Activated T-helper 2 cell treated with anti-CD3 and anti-CD28 coated beads, Interferon-gamma antibody, Interleukin-2, Interleukin-4, amounts not matched to agents 10 μg/mL and 5 μg/mL and 100 μg/mL, durations not matched to agents 14 hours and 24 hours and 36 hours (primary cell): ENCODE measurements around the gene PSTPIP2. TPM values are rescaled to one million over a fixed set of nuclear protein-coding genes. Genes with fewer than 3 reads are reported as not detected.

ENCODE experiments used
- DNase-seq: peaks from one replicate; pipeline ENCODE4 v3.0.0; 2021; ENCODE audit warnings: low spot score
- H3K27ac Mint-ChIP-seq: one replicate; pipeline ENCODE4 v1.8.0; 2021; ENCODE audit warnings: mixed read lengths
- H3K27me3 Mint-ChIP-seq: one replicate; pipeline ENCODE4 v1.8.0; 2021; ENCODE audit warnings: low read depth, mixed read lengths
- H3K36me3 Mint-ChIP-seq: one replicate; pipeline ENCODE4 v1.8.0; 2021; ENCODE audit warnings: low read depth, mixed read lengths
- H3K4me1 Mint-ChIP-seq: one replicate; pipeline ENCODE4 v1.8.0; 2021; ENCODE audit warnings: low read depth, mixed read lengths
- H3K4me3 Mint-ChIP-seq: one replicate; pipeline ENCODE4 v1.8.0; 2021; ENCODE audit warnings: low read depth, mild to moderate bottlenecking, moderate library complexity, mixed read lengths
- H3K9me3 Mint-ChIP-seq: one replicate; pipeline ENCODE4 v1.8.0; 2021; ENCODE audit warnings: mixed read lengths
- intact Hi-C: fragments of 100-400 bp; cut with micrococcal nuclease; formaldehyde crosslinking; loops from one replicate; pipeline ENCODE4 v1.15.1; 2023
- total RNA-seq: library from RNA; stranded (reverse); gene quantifications from 2 replicates; pipeline ENCODE4 v1.2.3, GENCODE V29; 2022

The PSTPIP2 gene
- total RNA-seq, 1 donor from 2014 or later, result 39.0 TPM

DNA sequence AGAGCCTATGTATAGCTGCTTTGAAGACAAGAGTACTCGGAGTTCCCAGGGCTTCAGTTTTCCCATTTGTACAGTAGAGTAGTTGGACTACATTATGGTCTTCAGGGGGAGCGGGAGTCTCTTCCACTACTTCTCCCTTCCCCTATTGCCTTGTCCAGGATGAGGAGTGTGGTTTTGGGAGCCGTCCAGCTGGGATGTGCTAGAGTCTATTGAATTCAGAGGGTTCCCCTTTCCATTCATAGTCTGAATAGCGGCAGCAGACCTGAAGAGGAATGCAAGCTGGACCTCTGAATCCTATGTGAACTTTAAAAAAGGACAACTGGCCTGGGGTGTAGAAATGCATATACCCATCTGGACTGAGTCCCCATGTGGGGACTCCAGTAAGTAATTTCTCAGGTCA is 61.4 kb downstream of the PSTPIP2 start:
- no peak overlapping the region for H3K27ac Mint-ChIP-seq
- intact Hi-C loops, result loop anchor here (5.0 kb wide), 2 partner anchors 42 to 343 kb away; no protein-coding TSS in a partner anchor
- DNase-seq, result no peak

DNA sequence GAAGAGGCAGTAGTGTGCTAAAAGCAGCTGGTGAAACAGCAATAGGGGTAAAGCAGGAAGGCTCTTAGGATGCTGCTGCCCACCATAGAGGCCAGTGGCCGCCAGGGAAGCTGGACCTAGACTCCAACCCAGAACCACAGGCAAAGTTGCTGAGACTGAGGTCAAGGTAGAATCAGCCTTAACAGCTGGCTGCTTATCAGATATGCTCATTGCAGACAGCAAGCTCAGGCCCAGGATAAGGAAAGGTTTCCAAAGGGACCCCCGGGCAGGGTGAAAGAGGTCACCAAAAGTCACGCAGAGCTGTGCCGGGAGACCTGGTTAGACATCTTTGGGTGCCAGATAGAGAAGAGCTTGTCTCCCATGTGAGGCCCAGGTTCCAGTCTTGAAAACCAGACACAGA is 62.0 kb downstream of the PSTPIP2 start:
- H3K36me3 Mint-ChIP-seq, result peaks cover 42% of the 10 kb centered on the region
- no peaks in the 10 kb centered on the region for H3K9me3 Mint-ChIP-seq
- intact Hi-C loops, result loop anchor here (5.0 kb wide), 2 partner anchors 42 to 343 kb away; no protein-coding TSS in a partner anchor
- no peak overlapping the region for H3K27ac Mint-ChIP-seq
- H3K27me3 Mint-ChIP-seq, result no peaks in the 10 kb centered on the region
- no peak overlapping the region for H3K4me3 Mint-ChIP-seq
- DNase-seq, result no peak
- H3K4me1 Mint-ChIP-seq, result peaks cover 16% of the 10 kb centered on the region

More for the DNA sequence above, 61.4 kb downstream of the PSTPIP2 start:
- H3K9me3 Mint-ChIP-seq, result no peaks in the 10 kb centered on the region
- H3K4me1 Mint-ChIP-seq, result peaks cover 18% of the 10 kb centered on the region
- no peaks in the 10 kb centered on the region for H3K27me3 Mint-ChIP-seq
- peaks cover 45% of the 10 kb centered on the region for H3K36me3 Mint-ChIP-seq
- no peak overlapping the region for H3K4me3 Mint-ChIP-seq

DNA sequence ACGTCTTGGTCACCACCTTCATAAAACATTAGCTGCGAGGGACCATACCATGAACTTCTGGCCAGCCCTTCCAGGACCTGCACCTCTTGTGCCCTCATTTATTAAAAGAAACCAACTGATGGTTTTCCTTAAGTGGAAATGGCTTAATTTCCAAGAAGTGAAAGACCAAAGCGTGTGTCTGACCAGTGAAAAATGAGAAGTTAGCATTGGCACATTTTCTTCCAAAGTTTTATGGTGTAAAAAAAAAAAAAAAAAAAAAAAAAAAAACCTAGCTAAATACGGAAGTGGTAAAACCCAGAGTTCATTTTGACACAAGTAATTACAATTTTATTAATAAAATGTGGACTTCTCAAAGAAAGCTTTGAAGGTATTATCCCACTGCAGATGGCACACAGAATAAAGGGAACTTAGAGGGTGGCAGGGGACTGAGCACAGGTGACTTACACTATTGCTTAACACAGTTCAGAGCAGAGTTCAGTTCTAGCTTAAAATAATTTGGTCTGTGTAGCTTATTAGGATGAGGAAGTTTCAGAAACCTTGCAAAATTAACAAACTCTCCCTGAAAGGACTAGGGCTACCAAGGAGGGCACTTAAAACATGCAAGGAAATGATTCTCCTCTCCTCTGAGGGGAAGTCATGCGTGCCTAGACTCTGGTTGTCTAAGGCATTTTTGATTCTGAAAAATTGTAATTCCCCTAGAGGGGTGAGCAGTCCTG is 62.8 kb downstream of the PSTPIP2 start:
- no peak overlapping the region for H3K4me3 Mint-ChIP-seq
- intact Hi-C loops, result no loop called here
- peaks cover 11% of the 10 kb centered on the region for H3K4me1 Mint-ChIP-seq
- no peaks in the 10 kb centered on the region for H3K9me3 Mint-ChIP-seq
- H3K27ac Mint-ChIP-seq, result no peak overlapping the region
- peaks cover 44% of the 10 kb centered on the region for H3K36me3 Mint-ChIP-seq
- no peaks in the 10 kb centered on the region for H3K27me3 Mint-ChIP-seq
- DNase-seq, result no peak

DNA sequence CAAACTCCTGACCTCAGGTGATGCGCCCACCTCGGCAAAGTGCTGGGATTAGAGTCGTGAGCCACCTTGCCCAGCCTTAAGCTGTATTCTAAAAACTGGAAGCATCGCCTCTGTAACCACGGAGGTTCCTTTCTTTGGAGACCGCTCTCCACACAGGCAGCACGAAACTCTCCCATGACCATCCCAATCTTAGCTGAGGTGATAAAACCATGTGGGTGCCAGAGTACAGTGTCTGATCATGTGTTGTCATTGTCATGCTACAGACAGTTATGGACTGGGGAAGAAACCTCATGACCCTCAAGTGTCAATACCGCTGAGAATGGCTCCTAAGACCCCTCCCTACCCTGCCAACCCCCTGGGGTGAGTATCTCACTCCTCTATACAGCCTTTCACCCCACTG is 63.5 kb downstream of the PSTPIP2 start:
- Mint-ChIP-seq H3K4me1 (peaks cover 5% of the 10 kb centered on the region), H3K27ac (no peak overlapping the region), H3K27me3 (no peaks in the 10 kb centered on the region), H3K36me3 (peaks cover 44% of the 10 kb centered on the region), H3K9me3 (no peaks in the 10 kb centered on the region), H3K4me3 (no peak overlapping the region)
- intact Hi-C loops, result no loop called here
- DNase-seq, result no peak

DNA sequence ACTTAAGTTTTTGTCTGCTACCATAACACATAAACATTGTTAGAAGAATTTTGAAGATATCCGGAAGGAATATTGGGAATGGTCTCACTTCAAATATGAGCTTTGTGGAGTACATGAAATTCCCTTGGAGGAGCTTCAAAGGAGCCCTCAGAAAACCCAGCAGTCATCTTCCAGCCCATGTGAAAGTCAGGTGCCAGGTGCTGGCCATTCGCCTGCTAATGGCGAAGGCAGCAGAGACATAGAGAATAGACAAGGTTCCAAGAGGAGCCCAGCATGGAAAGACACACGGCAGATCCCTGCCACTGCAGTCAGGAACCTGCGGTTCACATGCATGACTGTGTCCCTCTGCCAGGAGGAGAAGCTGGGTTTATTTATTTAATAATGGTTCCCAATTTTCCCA is 64.9 kb downstream of the PSTPIP2 start:
- Mint-ChIP-seq H3K27ac (no peak overlapping the region), H3K4me3 (no peak overlapping the region), H3K9me3 (peaks cover 9% of the 10 kb centered on the region), H3K4me1 (peaks cover 1% of the 10 kb centered on the region), H3K36me3 (peaks cover 55% of the 10 kb centered on the region), H3K27me3 (no peaks in the 10 kb centered on the region)
- intact Hi-C loops, result no loop called here
- DNase-seq, result no peak

DNA sequence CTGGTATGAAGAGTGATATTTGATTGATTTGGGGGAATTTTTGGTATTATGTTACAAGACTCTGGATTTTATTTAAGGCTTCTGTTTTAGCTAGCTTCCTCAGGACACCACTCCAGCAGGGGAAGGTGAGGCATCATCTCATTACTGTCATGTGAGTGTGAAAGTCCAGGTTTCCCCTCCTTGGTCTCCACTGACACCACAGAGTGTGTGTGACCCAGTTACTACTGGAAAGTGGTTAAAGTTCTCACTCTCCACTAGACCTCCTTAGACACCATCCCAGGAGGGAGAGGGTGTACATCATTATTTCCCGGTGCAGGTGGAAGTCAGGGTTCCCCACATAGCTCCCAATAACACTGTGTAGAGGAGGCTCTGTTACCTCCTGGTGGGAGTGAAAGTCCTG is 69.1 kb downstream of the PSTPIP2 start:
- no peak overlapping the region for H3K27ac Mint-ChIP-seq
- H3K4me1 Mint-ChIP-seq, result peaks cover 32% of the 10 kb centered on the region
- peaks cover 45% of the 10 kb centered on the region for H3K36me3 Mint-ChIP-seq
- H3K27me3 Mint-ChIP-seq, result no peaks in the 10 kb centered on the region
- H3K4me3 Mint-ChIP-seq, result no peak overlapping the region
- no peak for DNase-seq
- H3K9me3 Mint-ChIP-seq, result peaks cover 18% of the 10 kb centered on the region
- intact Hi-C loops, result no loop called here

DNA sequence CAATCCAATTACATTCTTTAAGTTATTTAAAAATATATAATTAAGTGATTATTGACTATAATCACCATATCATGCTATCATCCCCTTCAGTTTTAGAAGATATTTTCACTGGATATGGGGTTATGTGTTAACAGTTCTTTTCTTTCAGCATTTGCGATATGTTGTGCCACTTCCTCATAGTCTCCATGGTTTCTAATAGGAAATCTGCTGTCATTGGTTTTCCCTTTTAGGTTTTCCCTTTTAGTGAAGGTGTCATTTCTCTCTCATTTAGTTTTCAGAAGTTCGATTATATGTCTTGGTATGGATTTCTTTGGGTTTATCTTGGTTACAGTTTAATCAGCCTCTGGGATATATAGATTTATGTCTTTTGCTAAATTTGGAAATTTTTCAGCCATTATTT is 70.2 kb downstream of the PSTPIP2 start:
- Mint-ChIP-seq H3K9me3 (peaks cover 18% of the 10 kb centered on the region), H3K36me3 (peaks cover 45% of the 10 kb centered on the region), H3K4me1 (peaks cover 38% of the 10 kb centered on the region), H3K27ac (no peak overlapping the region), H3K27me3 (no peaks in the 10 kb centered on the region), H3K4me3 (no peak overlapping the region)
- DNase-seq, result no peak
- intact Hi-C loops, result no loop called here

DNA sequence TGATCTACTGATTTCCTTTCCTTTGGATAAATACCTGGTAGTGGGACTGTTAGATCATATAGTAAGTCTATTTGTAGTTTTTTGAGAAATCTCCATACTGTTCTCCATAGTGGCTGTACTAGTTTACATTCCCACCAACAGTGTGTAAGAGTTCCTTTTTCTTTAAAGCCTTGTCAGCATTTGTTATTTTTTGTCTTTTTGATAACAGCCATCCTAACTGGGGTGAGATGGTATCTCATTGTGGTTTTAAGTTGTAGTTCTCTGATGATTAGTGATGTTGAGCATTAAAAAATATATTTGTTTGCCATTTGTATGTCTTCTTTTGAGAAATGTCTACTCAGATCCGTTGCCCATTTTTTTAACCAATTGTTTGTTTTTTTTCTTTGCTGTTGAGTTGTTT is 71.0 kb downstream of the PSTPIP2 start:
- H3K27me3 Mint-ChIP-seq, result no peaks in the 10 kb centered on the region

DNA sequence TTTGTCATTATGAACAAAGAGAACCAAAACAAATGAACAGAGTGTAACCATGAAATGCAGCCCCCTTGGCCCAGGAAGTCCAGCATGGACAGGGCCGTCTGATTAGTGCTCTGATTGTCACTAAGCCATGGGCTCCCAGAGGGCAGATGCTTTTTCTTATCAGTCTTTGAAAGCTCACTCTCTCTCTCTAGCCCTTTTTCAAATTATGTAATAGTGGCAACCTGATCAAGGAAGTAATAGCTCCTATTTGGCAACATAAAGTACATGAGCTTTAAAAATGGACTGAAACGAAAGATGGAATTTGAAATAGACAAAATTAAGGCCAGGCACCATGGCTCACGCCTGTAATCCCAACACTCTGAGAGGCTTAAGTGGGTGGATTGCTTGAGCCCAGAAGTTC is 72.5 kb downstream of the PSTPIP2 start:
- Mint-ChIP-seq H3K27me3 (no peaks in the 10 kb centered on the region), H3K36me3 (peaks cover 48% of the 10 kb centered on the region), H3K9me3 (peaks cover 18% of the 10 kb centered on the region), H3K4me1 (peaks cover 41% of the 10 kb centered on the region), H3K27ac (no peak overlapping the region), H3K4me3 (no peak overlapping the region)
- DNase-seq, result no peak
- intact Hi-C loops, result loop anchor here (2.0 to 5.0 kb wide), 3 partner anchors 23 to 313 kb away; no protein-coding TSS in a partner anchor

More for the DNA sequence above, 71.0 kb downstream of the PSTPIP2 start:
- peaks cover 18% of the 10 kb centered on the region for H3K9me3 Mint-ChIP-seq
- H3K4me3 Mint-ChIP-seq, result no peak overlapping the region
- H3K27ac Mint-ChIP-seq, result peak overlapping the region; percentile 27
- DNase-seq, result no peak
- peaks cover 45% of the 10 kb centered on the region for H3K36me3 Mint-ChIP-seq
- H3K4me1 Mint-ChIP-seq, result peaks cover 40% of the 10 kb centered on the region
- intact Hi-C loops, result no loop called here

DNA sequence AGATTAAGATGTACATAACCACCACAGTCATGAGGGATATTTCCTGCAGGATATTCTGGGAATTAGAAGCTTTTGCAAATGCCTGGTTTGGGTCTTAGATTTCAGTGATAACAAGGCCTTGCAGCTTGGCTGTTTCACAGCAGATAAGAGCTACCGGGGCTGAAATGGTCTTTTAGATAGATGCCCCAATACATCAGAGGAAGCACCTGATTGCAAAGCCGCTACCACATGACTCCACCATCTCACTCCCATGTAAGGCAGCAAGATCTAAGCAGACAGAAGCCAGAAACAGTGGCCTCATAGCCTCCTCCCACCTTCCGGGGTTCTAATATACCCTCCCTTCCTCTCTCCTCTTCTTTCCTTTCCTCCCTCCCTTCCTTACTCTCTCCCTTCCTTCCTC is 73.8 kb downstream of the PSTPIP2 start:
- Mint-ChIP-seq H3K27me3 (no peaks in the 10 kb centered on the region), H3K36me3 (peaks cover 54% of the 10 kb centered on the region), H3K4me1 (peaks cover 41% of the 10 kb centered on the region), H3K27ac (peak overlapping the region; percentile 85), H3K9me3 (peaks cover 18% of the 10 kb centered on the region), H3K4me3 (peak overlapping the region; percentile 28)
- peak; percentile 20 for DNase-seq
- intact Hi-C loops, result loop anchor here (1.0 to 5.0 kb wide), 5 partner anchors 15 to 311 kb away; no protein-coding TSS in a partner anchor

DNA sequence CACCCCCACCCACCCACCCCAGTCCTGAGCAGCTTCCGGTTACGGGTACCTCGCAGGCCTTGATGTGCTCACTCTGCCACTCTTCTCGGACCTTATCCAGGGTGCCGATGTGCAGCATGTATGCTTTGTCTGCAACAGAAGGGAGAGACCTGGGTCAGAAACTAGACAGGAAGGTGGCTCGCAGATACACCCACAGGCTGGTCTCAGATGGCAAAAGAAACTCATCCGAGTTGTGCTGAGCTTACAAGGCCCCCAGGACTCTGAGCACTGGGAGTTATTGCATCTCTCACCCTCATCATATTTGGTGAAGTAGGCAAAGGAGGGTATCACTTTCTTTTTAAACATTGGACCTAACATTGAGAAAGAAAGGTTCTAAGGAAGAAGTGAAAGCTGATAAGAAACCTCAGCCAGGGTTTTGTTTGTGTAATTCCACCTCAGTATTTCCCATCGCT is 74.3 kb downstream of the PSTPIP2 start:
- peak overlapping the region; percentile 28 for H3K4me3 Mint-ChIP-seq
- H3K36me3 Mint-ChIP-seq, result peaks cover 51% of the 10 kb centered on the region
- intact Hi-C loops, result loop anchor here (1.0 to 5.0 kb wide), 5 partner anchors 16 to 311 kb away; no protein-coding TSS in a partner anchor

DNA sequence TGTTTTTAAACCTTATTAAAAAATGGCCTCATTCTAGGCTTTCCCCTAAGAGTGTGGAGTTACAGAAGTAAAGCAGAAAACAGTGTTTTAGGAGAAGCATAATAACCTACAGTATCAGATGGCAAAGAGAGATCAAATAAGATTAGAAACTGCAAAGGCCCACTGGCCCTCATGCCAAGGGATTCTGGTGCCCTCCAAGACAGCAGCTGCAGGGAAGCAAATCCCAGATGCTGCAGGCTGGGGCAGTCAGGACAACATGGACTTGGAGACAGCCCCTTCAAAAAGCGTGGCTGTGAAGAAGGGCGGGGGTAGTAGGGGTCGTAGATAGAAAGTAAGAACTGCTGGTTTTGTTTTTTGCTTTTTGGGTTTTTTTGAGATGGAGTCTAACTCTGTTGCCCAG is 76.6 kb downstream of the PSTPIP2 start:
- intact Hi-C loops, result loop anchor here (5.0 kb wide), 1 partner anchor 47 kb away; no protein-coding TSS in a partner anchor
- no peaks in the 10 kb centered on the region for H3K9me3 Mint-ChIP-seq
- no peaks in the 10 kb centered on the region for H3K27me3 Mint-ChIP-seq
- H3K4me3 Mint-ChIP-seq, result no peak overlapping the region
- H3K27ac Mint-ChIP-seq, result no peak overlapping the region
- H3K4me1 Mint-ChIP-seq, result peaks cover 27% of the 10 kb centered on the region
- peaks cover 45% of the 10 kb centered on the region for H3K36me3 Mint-ChIP-seq
- no peak for DNase-seq

More for the DNA sequence above, 74.3 kb downstream of the PSTPIP2 start:
- H3K27me3 Mint-ChIP-seq, result no peaks in the 10 kb centered on the region
- peaks cover 14% of the 10 kb centered on the region for H3K9me3 Mint-ChIP-seq
- H3K4me1 Mint-ChIP-seq, result peaks cover 41% of the 10 kb centered on the region
- DNase-seq, result peak; percentile 27
- H3K27ac Mint-ChIP-seq, result peak overlapping the region; percentile 85

DNA sequence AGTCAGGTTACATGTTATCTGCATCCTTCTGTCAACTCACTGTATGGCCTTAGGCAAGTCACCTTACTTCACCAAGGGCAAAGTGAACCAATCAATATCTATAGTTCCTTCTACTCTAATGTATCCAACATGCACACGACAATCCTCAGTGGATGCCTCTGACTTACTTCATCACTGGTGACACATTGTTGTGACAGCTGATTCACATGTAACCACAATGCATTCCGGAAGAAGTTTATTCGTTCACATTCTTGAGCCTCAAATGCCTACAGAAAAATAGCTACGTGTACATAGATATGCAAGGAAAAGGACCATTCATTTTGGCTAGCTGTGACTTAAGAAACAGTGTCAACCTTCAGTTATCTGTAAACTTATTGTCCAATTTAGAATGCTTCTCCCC is 78.6 kb downstream of the PSTPIP2 start:
- H3K4me3 Mint-ChIP-seq, result no peak overlapping the region
- peaks cover 4% of the 10 kb centered on the region for H3K9me3 Mint-ChIP-seq
- H3K36me3 Mint-ChIP-seq, result peaks cover 54% of the 10 kb centered on the region
- peaks cover 14% of the 10 kb centered on the region for H3K4me1 Mint-ChIP-seq
- intact Hi-C loops, result no loop called here
- no peaks in the 10 kb centered on the region for H3K27me3 Mint-ChIP-seq
- no peak for DNase-seq
- no peak overlapping the region for H3K27ac Mint-ChIP-seq
